MM.1S (cell line): ENCODE results near the gene SEC63.

ENCODE experiments used
- DNase-seq: peaks from one replicate; pipeline ENCODE4 v3.0.0-alpha.2; 2015
- H2AFZ ChIP-seq: fragments of 300-600 bp; sonication (generic); 2 replicates; pipeline ENCODE4 v1.6.0; 2016; ENCODE audit warnings: antibody characterized with exemption, low read length
- H3F3A ChIP-seq: fragments of 300-600 bp; sonication (generic); 2 replicates; pipeline ENCODE4 v1.6.1; 2016; ENCODE audit warnings: mild to moderate bottlenecking, antibody characterized with exemption, low read length, moderate library complexity, mixed read lengths; ENCODE audit not compliant: insufficient read depth
- H3K27ac ChIP-seq: fragments of 300-600 bp; sonication (generic); 2 replicates; pipeline ENCODE4 v1.5.1; 2016; ENCODE audit warnings: mild to moderate bottlenecking, low read length
- H3K27me3 ChIP-seq: fragments of 300-600 bp; sonication (generic); replicated peaks from 2 replicates; pipeline ENCODE4 v1.6.0; 2016; ENCODE audit warnings: low read length; ENCODE audit not compliant: insufficient read depth
- H3K36me3 ChIP-seq: fragments of 300-600 bp; sonication (generic); replicated peaks from 2 replicates; pipeline ENCODE4 v1.6.1; 2016; ENCODE audit warnings: mild to moderate bottlenecking, low read length, mixed read lengths; ENCODE audit not compliant: insufficient read depth
- H3K4me1 ChIP-seq: fragments of 300-600 bp; sonication (generic); 2 replicates; pipeline ENCODE4 v1.6.1; 2016; ENCODE audit warnings: low read length, mixed read lengths
- H3K4me2 ChIP-seq: fragments of 300-600 bp; sonication (generic); 2 replicates; pipeline ENCODE4 v1.6.0; 2016; ENCODE audit warnings: low read depth, low read length
- H3K4me3 ChIP-seq: fragments of 300-600 bp; sonication (generic); 2 replicates; pipeline ENCODE4 v1.5.1; 2016; ENCODE audit warnings: low read length, mixed read lengths
- H3K79me2 ChIP-seq: fragments of 300-600 bp; sonication (generic); 2 replicates; pipeline ENCODE4 v1.6.1; 2016; ENCODE audit warnings: mixed run types, low read length, mixed read lengths
- H3K9ac ChIP-seq: fragments of 300-600 bp; sonication (generic); 2 replicates; pipeline ENCODE4 v1.6.1; 2016; ENCODE audit warnings: low read length, mixed read lengths
- H3K9me2 ChIP-seq: fragments of 300-600 bp; sonication (generic); replicated peaks from 2 replicates; pipeline ENCODE4 v1.6.1; 2016; ENCODE audit warnings: mild to moderate bottlenecking, low read length, mixed read lengths; ENCODE audit not compliant: insufficient read depth
- H3K9me3 ChIP-seq: fragments of 300-600 bp; sonication (generic); replicated peaks from 2 replicates; pipeline ENCODE4 v1.6.1; 2016; ENCODE audit warnings: mild to moderate bottlenecking, low read length, mixed read lengths; ENCODE audit not compliant: insufficient read depth
- H4K20me1 ChIP-seq: fragments of 300-600 bp; sonication (generic); 2 replicates; pipeline ENCODE4 v1.6.1; 2016; ENCODE audit warnings: mild to moderate bottlenecking, low read length, moderate library complexity, mixed read lengths; ENCODE audit not compliant: insufficient read depth
- CTCF ChIP-seq: fragments of 300-600 bp; sonication (generic); IDR thresholded peaks from 2 replicates; pipeline ENCODE4 v1.5.1; 2016; ENCODE audit warnings: antibody characterized with exemption, low read length, mixed read lengths
- EZH2 ChIP-seq: fragments of 300-600 bp; sonication (generic); optimal IDR thresholded peaks from 2 replicates; pipeline ENCODE3; 2017; ENCODE audit warnings: low read depth, mild to moderate bottlenecking, antibody characterized with exemption, low read length, mixed read lengths
- EZH2phosphoT487 ChIP-seq: fragments of 300-600 bp; sonication (generic); IDR thresholded peaks from 2 replicates; pipeline ENCODE4 v1.6.1; 2018; ENCODE audit warnings: antibody characterized with exemption, low read length

Gene SEC63

DNA sequence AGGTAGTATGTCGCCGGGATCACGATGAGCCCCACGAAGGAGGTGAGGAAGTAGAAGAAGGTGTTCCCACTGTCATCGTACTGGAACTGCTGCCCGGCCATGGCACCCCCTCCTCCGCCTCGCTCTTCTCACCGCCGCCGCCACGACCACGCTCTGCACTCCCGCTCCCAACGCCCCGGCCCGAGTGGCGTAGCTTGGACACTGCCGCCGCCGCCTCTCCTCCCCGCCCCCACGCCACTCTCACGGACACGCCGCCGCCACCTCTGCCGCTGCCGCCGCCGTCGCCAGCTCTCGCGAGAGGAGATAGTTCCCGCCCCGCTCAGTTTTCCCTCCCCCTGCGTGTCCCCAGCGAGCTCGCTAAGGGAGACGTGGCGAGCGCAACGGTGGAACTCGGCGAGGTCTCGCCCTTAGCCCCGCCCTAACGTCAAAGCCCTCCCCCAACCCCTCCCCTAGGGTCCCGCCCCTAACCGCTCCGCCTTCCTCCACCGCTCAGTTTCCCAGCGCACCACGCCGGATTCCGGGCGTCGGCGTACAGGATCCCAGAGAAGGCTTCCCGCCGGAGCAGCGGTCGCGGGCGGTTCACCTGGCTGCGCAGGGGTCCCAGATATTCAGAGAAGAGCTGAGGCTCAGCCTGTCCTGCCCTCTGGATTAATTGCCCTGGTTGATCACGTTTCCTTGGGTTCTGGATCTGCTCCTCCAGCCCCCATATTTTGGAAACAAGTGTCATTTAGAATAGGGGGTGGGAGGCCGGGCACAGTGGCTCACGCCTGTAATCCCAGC, at the start of gene SEC63:
TSS of gene SEC63 (minus strand) at position 300 of the 780 bp plus-strand sequence. CDS start at position 101, 199 bp downstream.
- Histone ChIP-seq H3K27me3 (no peaks in the 10 kb centered on the region), H3K4me2 (peak within 1 kb of the TSS; percentile 70), H3F3A (peaks cover 5% of the 10 kb centered on the region; the same call in 1 of the 2 replicates), H3K36me3 (no peaks in the 10 kb centered on the region; the same call in 1 of the 2 replicates), H3K4me1 (0 out of 2 replicates have a peak, but pooled peaks cover 6% of the 10 kb centered on the region), H3K4me3 (peak within 1 kb of the TSS; percentile 94), H3K79me2 (peaks cover 42% of the 10 kb centered on the region), H2AFZ (peak within 1 kb of the TSS; percentile 78), H3K9me3 (no peaks in the 10 kb centered on the region), H3K9me2 (no peaks in the 10 kb centered on the region), H3K9ac (peak within 1 kb of the TSS; percentile 91), H3K27ac (peak within 1 kb of the TSS; percentile 82), H4K20me1 (peaks cover 4% of the 10 kb centered on the region; the same call in 1 of the 2 replicates)
- TF ChIP-seq CTCF (no peak), EZH2phosphoT487 (no peak), EZH2 (no peak)
- DNase-seq, result peak; percentile 96

GRCh38 chr6:108005961-108006360, 48.0 kb upstream of the SEC63 start:
- no peaks in the 10 kb centered on the region for H3K27me3 ChIP-seq
- no peaks in the 10 kb centered on the region for H3K36me3 ChIP-seq
- H4K20me1 ChIP-seq, result no peaks in the 10 kb centered on the region
- H2AFZ ChIP-seq, result no peak overlapping the region
- H3K4me2 ChIP-seq, result no peak overlapping the region
- H3K27ac ChIP-seq, result no peak overlapping the region
- no peak for TF ChIP-seq EZH2
- TF ChIP-seq EZH2phosphoT487, result no peak
- no peak for TF ChIP-seq CTCF
- no peak overlapping the region for H3K4me3 ChIP-seq
- no peaks in the 10 kb centered on the region for H3K9me3 ChIP-seq
- no peak overlapping the region for H3K9ac ChIP-seq
- H3K4me1 ChIP-seq, result no peaks in the 10 kb centered on the region
- H3K79me2 ChIP-seq, result no peaks in the 10 kb centered on the region
- no peaks in the 10 kb centered on the region for H3F3A ChIP-seq
- DNase-seq, result no peak
- H3K9me2 ChIP-seq, result no peaks in the 10 kb centered on the region

- no peaks in the 10 kb centered on the region for H3F3A ChIP-seq
- TF ChIP-seq CTCF (no peak), EZH2 (no peak), EZH2phosphoT487 (no peak)
- no peak overlapping the region for H2AFZ ChIP-seq
These were observed 46.9 kb upstream of the SEC63 start for GRCh38 chr6:108004861-108005260.

More at GRCh38 chr6:108004861-108005260, 46.9 kb upstream of the SEC63 start:
- DNase-seq, result no peak
- H3K36me3 ChIP-seq, result no peaks in the 10 kb centered on the region
- no peaks in the 10 kb centered on the region for H3K4me1 ChIP-seq
- no peaks in the 10 kb centered on the region for H3K9me3 ChIP-seq
- H3K4me2 ChIP-seq, result no peak overlapping the region
- H3K79me2 ChIP-seq, result no peaks in the 10 kb centered on the region
- H4K20me1 ChIP-seq, result no peaks in the 10 kb centered on the region
- H3K9me2 ChIP-seq, result no peaks in the 10 kb centered on the region
- H3K9ac ChIP-seq, result no peak overlapping the region
- no peaks in the 10 kb centered on the region for H3K27me3 ChIP-seq
- no peak overlapping the region for H3K4me3 ChIP-seq
- no peak overlapping the region for H3K27ac ChIP-seq
